Brain microvascular endothelial cell (primary cell): ENCODE results near the gene FAF1.
"Not testable (repeated sequence)": the region's sequence is repeated elsewhere in the genome, so short reads cannot be mapped to it uniquely, and the experiment has no call there.

ENCODE experiments used
- DNase-seq: peaks from one replicate; pipeline ENCODE4 v3.0.0-alpha.2; 2020
- H3K27ac ChIP-seq: fragments of 250-450 bp; sonication (Bioruptor Pico); 2 replicates; pipeline ENCODE4 v1.5.1; 2020; ENCODE audit warnings: mild to moderate bottlenecking, moderate library complexity
- H3K27me3 ChIP-seq: fragments of 250-450 bp; sonication (Bioruptor Pico); replicated peaks from 2 replicates; pipeline ENCODE4 v1.5.1; 2020; ENCODE audit warnings: mild to moderate bottlenecking
- H3K36me3 ChIP-seq: fragments of 250-450 bp; sonication (Bioruptor Pico); replicated peaks from 2 replicates; pipeline ENCODE4 v1.5.1; 2020; ENCODE audit warnings: mild to moderate bottlenecking
- H3K4me3 ChIP-seq: 2 replicates; pipeline ENCODE4 v1.5.1; 2011; ENCODE audit warnings: low read depth, mild to moderate bottlenecking, control low read depth, low read length, moderate library complexity
- CTCF ChIP-seq: IDR thresholded peaks from 2 replicates; pipeline ENCODE4 v1.5.1; 2011; ENCODE audit warnings: low read depth, mild to moderate bottlenecking, moderate library complexity, low read length, control low read depth, inconsistent platforms; ENCODE audit errors: missing control alignments
- in situ Hi-C: cut with HindIII; loops from 2 replicates; pipeline ENCODE4 v1.10.0; 2017; ENCODE audit warnings: low sequenced_read_pairs, low pct_ligation_motif_present

The FAF1 gene

DNA sequence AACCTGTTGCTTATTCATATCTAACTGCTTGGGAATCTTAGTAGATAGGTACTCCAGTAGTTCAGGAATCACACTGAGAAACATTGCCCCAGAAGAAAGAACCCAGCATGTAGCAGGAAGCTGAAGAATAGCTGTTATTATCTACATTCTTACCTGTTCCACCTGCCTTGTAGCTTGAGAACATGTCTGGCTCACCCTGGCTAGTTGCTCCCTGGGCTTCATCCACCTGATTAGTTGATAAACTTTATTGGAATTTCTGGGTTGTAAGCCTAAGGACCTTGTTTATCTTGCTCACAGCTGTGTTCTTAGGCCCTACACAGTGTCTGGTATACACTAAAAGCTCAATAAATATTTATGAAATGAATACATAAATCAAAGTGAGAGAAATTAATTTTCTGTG, 430.6 kb downstream of the FAF1 start:
- Histone ChIP-seq H3K27ac (no peak overlapping the region), H3K36me3 (no peaks in the 10 kb centered on the region), H3K27me3 (no peaks in the 10 kb centered on the region), H3K4me3 (no peak overlapping the region)
- in situ Hi-C loops: no loop called here
- TF ChIP-seq CTCF: no peak
- no peak for DNase-seq

DNA sequence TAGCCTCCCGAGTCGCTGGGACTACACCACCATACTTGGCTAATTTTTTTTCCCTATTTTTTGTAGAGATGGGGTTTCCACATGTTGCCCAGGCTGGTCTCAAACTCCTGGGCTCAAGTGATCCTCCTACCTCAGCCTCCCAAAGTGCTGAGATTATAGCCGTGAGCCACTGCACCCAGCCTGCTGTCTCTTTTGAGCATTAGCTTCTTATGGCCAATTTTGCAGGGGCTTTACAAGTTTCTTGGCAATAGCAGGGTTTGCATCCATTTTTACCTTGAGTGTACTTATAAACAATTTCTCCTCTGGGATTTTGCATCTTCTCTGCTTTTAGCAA, 432.1 kb downstream of the FAF1 start:
- H3K27me3 ChIP-seq, H3K36me3 ChIP-seq, in situ Hi-C loops, DNase-seq, H3K4me3 ChIP-seq, H3K27ac ChIP-seq: not testable (repeated sequence)

GRCh38 chr1:50527249-50527986, 432.6 kb downstream of the FAF1 start:
- Histone ChIP-seq H3K4me3 (no peak overlapping the region), H3K27me3 (no peaks in the 10 kb centered on the region), H3K27ac (no peak overlapping the region), H3K36me3 (no peaks in the 10 kb centered on the region)
- TF ChIP-seq CTCF: no peak
- in situ Hi-C loops: no loop called here
- no peak for DNase-seq

- Histone ChIP-seq H3K27me3 (no peaks in the 10 kb centered on the region), H3K36me3 (no peaks in the 10 kb centered on the region), H3K4me3 (no peak overlapping the region), H3K27ac (no peak overlapping the region)
- DNase-seq: no peak
- in situ Hi-C loops: no loop called here
- no peak for TF ChIP-seq CTCF
Observed at GRCh38 chr1:50526431-50526830, 433.6 kb downstream of the FAF1 start.

DNA sequence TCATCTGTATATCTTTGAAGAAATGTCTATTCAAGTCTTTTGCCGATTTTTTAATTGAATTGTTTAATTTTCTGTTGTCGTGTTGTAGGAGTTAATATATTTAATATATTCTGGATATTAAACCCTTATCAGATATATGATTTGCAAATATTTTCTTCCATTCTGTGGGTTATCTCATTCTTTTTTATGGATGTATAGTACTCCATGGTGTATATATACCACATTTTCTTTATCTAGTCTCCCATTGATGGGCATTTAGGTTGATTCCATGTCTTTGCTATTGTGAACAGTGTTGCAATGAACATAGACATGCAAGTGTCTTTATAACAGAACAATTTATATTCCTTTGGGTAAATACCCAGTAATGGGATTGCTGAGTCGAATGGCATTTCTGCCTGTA, 436.5 kb downstream of the FAF1 start:
- Histone ChIP-seq H3K36me3 (no peaks in the 10 kb centered on the region), H3K27ac (no peak overlapping the region), H3K4me3 (no peak overlapping the region), H3K27me3 (no peaks in the 10 kb centered on the region)
- in situ Hi-C loops: no loop called here
- DNase-seq: no peak
- TF ChIP-seq CTCF: no peak

GRCh38 chr1:50522691-50523342, 437.2 kb downstream of the FAF1 start:
- Histone ChIP-seq H3K36me3 (no peaks in the 10 kb centered on the region), H3K4me3 (no peak overlapping the region), H3K27ac (no peak overlapping the region), H3K27me3 (no peaks in the 10 kb centered on the region)
- no peak for DNase-seq
- TF ChIP-seq CTCF: no peak
- in situ Hi-C loops: no loop called here
